Measurements from ENCODE around the gene SSBP1.
"Not testable (repeated sequence)": the region's sequence is repeated elsewhere in the genome, so short reads cannot be mapped to it uniquely, and the experiment has no call there.

The SSBP1 gene

GRCh38 chr7:141737836-141738591 is at the start of gene SSBP1:
Gene SSBP1, plus strand, starts transcription at chr7:141738358. Its CDS starts 809 bp downstream, at chr7:141739167.
- peak; percentile 85 to 91 for DNase-seq (ENCODE audit: low read depth in 2 of 2)

GRCh38 chr7:141689072-141689825 is 48.9 kb upstream of the SSBP1 start:
- DNase-seq (ENCODE audit: low read depth in 2 of 2), result not testable (repeated sequence)

GRCh38 chr7:141691540-141691939 is 46.6 kb upstream of the SSBP1 start:
- DNase-seq (ENCODE audit: low read depth in 2 of 2), result no peak

GRCh38 chr7:141691961-141692360 is 46.2 kb upstream of the SSBP1 start:
- no peak for DNase-seq (ENCODE audit: low read depth in 2 of 2)

- DNase-seq (ENCODE audit: low read depth in 2 of 2), result no peak
Measured at GRCh38 chr7:141693082-141693481, 45.1 kb upstream of the SSBP1 start.

GRCh38 chr7:141695803-141696289 is 42.3 kb upstream of the SSBP1 start:
- no peak for DNase-seq (ENCODE audit: low read depth in 2 of 2)

GRCh38 chr7:141696348-141696747 is 41.8 kb upstream of the SSBP1 start:
- DNase-seq (ENCODE audit: low read depth in 2 of 2), result no peak

GRCh38 chr7:141697211-141697871 is 40.8 kb upstream of the SSBP1 start:
- DNase-seq (ENCODE audit: low read depth in 2 of 2), result no peak

GRCh38 chr7:141698247-141699015 is 39.7 kb upstream of the SSBP1 start:
- DNase-seq (ENCODE audit: low read depth in 2 of 2), result no peak

- no peak for DNase-seq (ENCODE audit: low read depth in 2 of 2)
Measured at GRCh38 chr7:141699860-141700259, 38.3 kb upstream of the SSBP1 start.

GRCh38 chr7:141700296-141700847 is 37.8 kb upstream of the SSBP1 start:
- DNase-seq (ENCODE audit: low read depth in 2 of 2), result no peak

GRCh38 chr7:141700848-141701371 is 37.2 kb upstream of the SSBP1 start:
- no peak for DNase-seq (ENCODE audit: low read depth in 2 of 2)

GRCh38 chr7:141701489-141702046 is 36.6 kb upstream of the SSBP1 start:
- peak; percentile 58 to 67 for DNase-seq (ENCODE audit: low read depth in 2 of 2)

GRCh38 chr7:141702047-141702567 is 36.1 kb upstream of the SSBP1 start, which contains the start of gene DENND11:
Gene DENND11, minus strand, starts transcription at chr7:141702166. Its CDS starts 13 bp downstream, at chr7:141702153.
- DNase-seq (ENCODE audit: low read depth in 2 of 2), result peak in 1 of 2 donors; percentile 50

- no peak for DNase-seq (ENCODE audit: low read depth in 2 of 2)
Measured at GRCh38 chr7:141702892-141703291, 35.3 kb upstream of the SSBP1 start.

GRCh38 chr7:141704112-141704511 is 34.0 kb upstream of the SSBP1 start:
- no peak for DNase-seq (ENCODE audit: low read depth in 2 of 2)

- DNase-seq (ENCODE audit: low read depth in 2 of 2), result no peak
Measured at GRCh38 chr7:141704741-141705140, 33.4 kb upstream of the SSBP1 start.

GRCh38 chr7:141706239-141707064 is 31.7 kb upstream of the SSBP1 start:
- DNase-seq (ENCODE audit: low read depth in 2 of 2), result no peak

- no peak for DNase-seq (ENCODE audit: low read depth in 2 of 2)
Measured at GRCh38 chr7:141708351-141708750, 29.8 kb upstream of the SSBP1 start, which contains the start of gene WEE2. Gene WEE2, plus strand, starts transcription at chr7:141708353. Its CDS starts 406 bp downstream, at chr7:141708759.
